NCI-H2029 treated with DMSO at 0.1 percent for 48 hours (cell line): ENCODE data around the gene ZBTB46.

ENCODE experiments used
- DNase-seq: peaks from one replicate; lab custom pipeline; 2025; lab: John Stamatoyannopoulos, UW

ZBTB46 gene

DNA sequence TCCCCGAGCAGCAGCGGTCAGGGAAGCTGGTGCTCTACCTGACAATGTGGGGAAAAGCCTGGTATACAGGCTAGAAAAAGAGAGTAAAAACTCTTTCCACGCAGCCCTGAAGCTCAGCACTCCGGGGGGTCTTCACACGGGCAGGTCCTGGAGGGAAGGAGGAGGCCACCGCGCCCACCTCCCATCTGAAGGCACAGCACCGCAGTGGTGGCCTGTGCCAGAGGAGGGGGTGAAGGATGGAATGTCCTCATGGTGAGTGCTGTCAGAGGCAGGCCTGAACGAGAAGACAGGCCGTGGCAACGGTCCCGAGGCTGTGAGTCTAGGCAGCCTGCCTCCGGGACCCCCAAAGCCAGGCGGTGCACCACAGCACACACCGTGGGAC, 85.6 kb downstream of the ZBTB46 start:
- no peak for DNase-seq

GRCh38 chr20:63744574-63745423, 86.3 kb downstream of the ZBTB46 start:
- no peak for DNase-seq

DNA sequence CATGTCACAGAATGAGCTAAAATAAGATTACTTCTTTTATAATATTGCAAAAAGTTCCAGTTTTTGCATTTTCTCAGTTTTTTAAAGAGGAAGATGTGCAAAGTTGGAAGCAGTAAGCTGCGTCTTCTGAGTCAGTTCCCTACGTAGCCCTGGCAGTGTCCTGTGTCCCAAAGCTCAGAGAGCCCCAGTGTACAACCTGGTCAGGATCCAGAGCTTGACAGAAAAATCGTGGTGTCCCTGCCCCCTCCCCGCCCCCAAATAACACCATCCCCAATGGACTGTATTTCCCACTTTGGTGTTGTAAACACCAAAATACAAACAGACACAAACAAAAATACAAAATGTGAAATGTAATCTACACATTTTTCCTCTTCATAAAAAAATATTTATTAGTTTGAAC, 86.9 kb downstream of the ZBTB46 start:
- DNase-seq: no peak

- DNase-seq: no peak
Measured at GRCh38 chr20:63743210-63743970, 87.7 kb downstream of the ZBTB46 start.

- DNase-seq: no peak
Measured at GRCh38 chr20:63742381-63743024, 88.6 kb downstream of the ZBTB46 start.

DNA sequence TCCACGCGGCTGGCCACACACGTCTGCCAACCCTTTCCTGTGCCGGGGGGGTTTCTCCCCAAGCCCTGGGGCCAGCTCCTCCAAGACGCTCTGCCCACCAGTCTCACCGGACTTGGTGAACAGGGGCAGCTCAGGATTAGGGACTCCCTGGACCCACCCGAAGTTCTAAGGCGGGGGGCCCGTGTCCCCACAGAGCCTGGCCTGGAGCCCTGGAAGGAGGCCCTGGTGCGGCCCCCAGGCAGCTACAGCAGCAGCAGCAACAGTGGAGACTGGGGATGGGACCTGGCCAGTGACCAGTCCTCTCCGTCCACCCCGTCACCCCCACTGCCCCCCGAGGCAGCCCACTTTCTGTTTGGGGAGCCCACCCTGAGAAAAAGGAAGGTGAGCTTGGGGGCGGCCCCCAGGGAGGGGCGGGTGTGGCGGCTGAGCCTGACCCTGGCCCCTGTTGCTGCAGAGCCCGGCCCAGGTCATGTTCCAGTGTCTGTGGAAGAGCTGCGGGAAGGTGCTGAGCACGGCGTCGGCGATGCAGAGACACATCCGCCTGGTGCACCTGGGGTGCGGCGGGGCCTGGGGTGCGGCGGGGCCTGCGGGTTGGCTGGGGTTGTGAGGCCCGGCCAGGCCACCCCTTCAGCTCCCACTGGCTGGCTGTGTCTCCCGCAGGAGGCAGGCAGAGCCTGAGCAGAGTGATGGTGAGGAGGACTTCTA, 89.2 kb downstream of the ZBTB46 start:
- no peak for DNase-seq

- no peak for DNase-seq
Measured at GRCh38 chr20:63741354-63741675, 89.7 kb downstream of the ZBTB46 start.

DNA sequence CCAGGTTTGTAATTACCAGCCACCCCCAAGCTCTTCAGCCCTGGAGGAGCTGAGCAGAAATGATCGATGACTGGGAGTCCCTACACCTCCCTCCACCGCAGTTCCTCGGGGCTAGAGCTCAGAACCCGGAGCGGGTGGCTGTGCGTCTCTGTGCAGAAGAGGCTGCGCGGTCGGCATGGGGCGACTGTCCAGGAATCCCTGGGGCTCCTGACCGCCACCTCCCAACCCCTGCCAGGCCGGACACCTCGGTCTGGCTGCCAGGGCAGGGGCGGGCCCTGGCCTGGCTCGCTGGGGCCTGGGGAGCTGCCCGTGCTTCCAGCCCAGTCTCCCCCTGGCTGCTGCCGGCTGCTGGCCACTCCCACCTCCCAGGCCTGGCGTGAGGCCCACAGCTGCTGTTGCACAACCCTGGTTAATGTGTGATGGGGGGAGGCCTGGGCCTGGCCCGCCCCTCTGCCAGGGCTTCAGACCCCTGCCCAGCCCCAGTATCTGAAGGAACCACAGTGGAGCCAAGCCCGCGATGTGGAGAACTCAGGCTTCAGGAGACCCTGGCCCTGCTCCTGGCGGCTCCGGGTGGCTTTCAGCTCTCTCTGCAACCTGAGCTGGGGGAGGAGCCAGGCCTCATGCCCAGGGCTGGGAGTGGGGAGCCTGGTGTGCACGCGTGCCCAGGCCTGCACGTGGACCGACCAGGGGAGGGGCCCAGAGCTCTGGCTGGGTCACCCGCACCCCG, 90.3 kb downstream of the ZBTB46 start:
- DNase-seq: peak; percentile 10

- no peak for DNase-seq
Measured at GRCh38 chr20:63740070-63740626, 90.9 kb downstream of the ZBTB46 start.

DNA sequence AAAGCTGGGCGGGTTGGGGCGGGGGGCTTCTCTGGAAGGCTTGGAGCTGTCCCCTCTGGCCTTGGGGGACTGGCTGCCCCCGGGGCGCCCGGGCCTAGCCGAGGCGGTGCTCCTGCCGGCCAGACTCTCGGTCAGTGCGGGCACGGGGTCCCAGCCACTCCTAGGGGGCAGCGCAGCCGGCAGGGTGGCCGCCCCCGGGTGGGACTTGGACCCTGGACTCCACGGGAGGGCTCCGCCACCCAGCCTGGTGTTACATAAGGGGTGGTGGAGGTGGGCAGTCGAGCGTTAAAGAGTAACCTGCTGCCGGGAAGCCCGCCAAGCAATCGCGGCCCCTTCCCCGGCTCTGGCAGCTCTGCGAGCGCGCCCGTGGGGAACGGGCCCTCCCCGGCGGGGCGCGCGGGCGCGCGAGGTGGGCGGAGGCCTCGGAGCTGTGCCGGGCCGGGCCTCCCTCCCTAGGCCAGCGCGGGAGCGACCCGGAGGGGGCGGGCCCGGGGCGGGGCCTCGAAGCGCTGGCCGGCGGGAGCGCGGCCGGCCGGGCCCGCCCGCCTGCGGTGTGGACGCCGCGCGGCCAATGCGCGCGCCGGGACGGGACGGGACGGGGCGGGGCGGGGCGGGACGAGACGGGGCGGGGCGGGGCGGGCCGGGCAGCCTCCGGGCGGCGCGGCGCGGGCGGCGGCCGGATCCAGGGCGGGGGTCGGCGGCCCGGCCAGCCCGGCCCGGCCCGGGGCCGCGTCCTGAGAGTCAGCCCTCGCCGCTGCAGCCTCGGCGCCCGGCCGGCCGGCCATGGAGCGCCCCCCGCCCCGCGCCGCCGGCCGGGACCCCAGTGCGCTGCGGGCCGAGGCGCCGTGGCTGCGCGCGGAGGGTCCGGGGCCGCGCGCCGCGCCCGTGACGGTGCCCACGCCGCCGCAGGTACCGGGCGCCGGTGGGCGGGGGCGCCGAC, 91.7 kb downstream of the ZBTB46 start, which contains the start of gene SLC2A4RG:
Gene SLC2A4RG (plus strand): TSS at position 647 of the 940 bp plus-strand sequence. CDS start 137 bp downstream, at position 784.
- DNase-seq: no peak

DNA sequence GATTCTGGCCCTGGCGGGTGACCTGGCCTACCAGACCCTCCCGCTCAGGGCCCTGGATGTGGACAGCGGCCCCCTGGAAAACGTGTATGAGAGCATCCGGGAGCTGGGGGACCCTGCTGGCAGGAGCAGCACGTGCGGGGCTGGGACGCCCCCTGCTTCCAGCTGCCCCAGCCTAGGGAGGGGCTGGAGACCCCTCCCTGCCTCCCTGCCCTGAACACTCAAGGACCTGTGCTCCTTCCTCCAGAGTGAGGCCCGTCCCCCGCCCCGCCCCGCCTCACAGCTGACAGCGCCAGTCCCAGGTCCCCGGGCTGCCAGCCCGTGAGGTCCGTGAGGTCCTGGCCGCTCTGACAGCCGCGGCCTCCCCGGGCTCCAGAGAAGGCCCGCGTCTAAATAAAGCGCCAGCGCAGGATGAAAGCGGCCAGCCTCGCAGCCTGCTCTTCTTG, 92.4 kb downstream of the ZBTB46 start:
- DNase-seq: no peak

GRCh38 chr20:63737945-63738686, 92.9 kb downstream of the ZBTB46 start:
- DNase-seq: no peak

- no peak for DNase-seq
Measured at GRCh38 chr20:63737695-63737944, 93.4 kb downstream of the ZBTB46 start.

- DNase-seq: no peak
Measured at GRCh38 chr20:63736893-63737694, 94.0 kb downstream of the ZBTB46 start.

DNA sequence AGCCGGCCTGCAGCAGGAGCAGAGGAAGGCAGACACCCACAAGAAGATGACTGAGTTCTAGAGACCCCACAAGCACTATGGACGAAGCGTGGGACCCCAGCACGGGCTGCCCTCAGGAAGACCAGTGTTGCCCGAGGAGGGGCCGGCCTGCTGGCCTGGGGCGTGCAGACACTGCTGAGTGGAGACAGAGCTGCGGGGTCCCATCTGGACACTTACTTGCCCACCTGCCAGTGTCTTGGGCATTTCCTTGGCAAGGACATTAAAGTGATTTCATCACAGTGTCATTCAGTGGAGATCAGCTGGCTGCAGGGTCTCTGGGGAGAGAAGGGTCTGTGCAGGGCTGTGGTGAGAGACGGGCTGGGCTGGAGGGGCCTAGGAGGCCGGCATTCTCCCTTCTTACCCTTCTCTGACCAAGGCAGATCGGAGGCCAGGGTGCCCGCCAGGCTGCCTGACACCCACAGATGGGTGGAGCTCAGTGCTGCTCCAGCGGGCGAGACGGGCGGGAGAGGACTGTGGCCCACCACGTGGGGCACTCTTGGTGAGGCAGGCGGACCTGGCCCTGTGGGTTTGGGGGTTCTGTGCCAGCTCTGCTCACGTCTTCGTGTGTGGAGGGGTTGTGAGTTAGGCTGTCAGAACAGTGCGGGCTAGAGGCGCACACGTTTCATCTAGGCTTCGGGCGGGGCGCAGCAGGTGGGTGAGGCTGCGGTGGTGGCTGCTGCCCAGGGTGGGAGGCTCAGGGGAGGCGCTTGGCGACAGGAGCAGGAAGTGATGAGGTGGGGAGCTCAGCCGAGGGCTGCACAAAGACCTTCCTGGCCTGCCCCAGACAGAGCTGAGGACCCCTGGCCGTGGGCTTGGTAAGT, 95.0 kb downstream of the ZBTB46 start, which contains the start of gene LIME1:
Gene LIME1 (plus strand): TSS at position 806 of the 860 bp plus-strand sequence. CDS start 886 bp downstream, outside the sequence.
- no peak for DNase-seq

- DNase-seq: no peak
Measured at GRCh38 chr20:63734946-63735858, 95.9 kb downstream of the ZBTB46 start.
